ENCODE measurements around the gene ORC4. TPM values are rescaled to one million over a fixed set of nuclear protein-coding genes. Genes with fewer than 3 reads are reported as not detected.

The ORC4 gene
- polyA plus RNA-seq, 3 donors, result 30.2 to 34.0 (median 33.1) TPM

DNA sequence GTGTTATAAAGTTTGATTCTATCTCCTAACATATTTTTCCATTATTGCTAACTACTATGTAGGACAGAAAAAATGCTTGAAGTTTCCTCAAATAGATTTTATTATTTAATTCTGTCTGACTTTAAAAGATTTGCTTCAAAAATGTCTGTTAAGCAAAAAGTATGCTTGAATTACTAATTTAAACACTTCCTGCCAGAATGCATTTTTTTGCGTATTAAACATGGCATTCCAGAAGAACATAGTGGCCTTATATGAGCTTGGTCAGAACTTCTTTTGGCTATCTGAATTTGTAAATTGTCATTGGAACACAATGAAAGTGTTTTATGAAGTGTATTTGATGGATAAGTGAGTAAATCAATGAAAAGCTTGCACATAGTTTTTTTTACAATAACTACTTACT, 38.1 kb upstream of the ORC4 start:
- no peak overlapping the region for H3K27ac ChIP-seq (ENCODE audit: low read depth in 1 of 2, low read length in 2 of 2)
- TF ChIP-seq, protein P1, sequence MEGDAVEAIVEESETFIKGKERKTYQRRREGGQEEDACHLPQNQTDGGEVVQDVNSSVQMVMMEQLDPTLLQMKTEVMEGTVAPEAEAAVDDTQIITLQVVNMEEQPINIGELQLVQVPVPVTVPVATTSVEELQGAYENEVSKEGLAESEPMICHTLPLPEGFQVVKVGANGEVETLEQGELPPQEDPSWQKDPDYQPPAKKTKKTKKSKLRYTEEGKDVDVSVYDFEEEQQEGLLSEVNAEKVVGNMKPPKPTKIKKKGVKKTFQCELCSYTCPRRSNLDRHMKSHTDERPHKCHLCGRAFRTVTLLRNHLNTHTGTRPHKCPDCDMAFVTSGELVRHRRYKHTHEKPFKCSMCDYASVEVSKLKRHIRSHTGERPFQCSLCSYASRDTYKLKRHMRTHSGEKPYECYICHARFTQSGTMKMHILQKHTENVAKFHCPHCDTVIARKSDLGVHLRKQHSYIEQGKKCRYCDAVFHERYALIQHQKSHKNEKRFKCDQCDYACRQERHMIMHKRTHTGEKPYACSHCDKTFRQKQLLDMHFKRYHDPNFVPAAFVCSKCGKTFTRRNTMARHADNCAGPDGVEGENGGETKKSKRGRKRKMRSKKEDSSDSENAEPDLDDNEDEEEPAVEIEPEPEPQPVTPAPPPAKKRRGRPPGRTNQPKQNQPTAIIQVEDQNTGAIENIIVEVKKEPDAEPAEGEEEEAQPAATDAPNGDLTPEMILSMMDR (IDR thresholded peaks at IDR 0.05), result no peak
- H3K4me3 ChIP-seq (replicated peaks in 1 of 3; ENCODE audit: low read depth in 2 of 3, low read length in 3 of 3), result no peak overlapping the region
- Mint-ChIP-seq H3K9me3 (peaks cover 0 to 5% (median 1%) of the 10 kb centered on the region in 7 donors), H3K4me1 (no peaks in the 10 kb centered on the region), H3K27ac (no peak overlapping the region), H3K36me3 (peaks cover 7 to 19% of the 10 kb centered on the region in 2 donors), H3K27me3 (ENCODE audit: low read depth in 3 of 3) (no peaks in the 10 kb centered on the region), H3K4me3 (no peak overlapping the region)
- H3K4me2 ChIP-seq (replicated peaks; ENCODE audit: extremely low read depth, low read length, poor library complexity, severe bottlenecking), result no peak overlapping the region
- H3K79me2 ChIP-seq (ENCODE audit: insufficient read depth, low read length), result no peaks in the 10 kb centered on the region
- DNase-seq, result no peak
- no CpG with 5 or more reads among the region's 1 CpG for WGBS (ENCODE audit: insufficient coverage)
- H3K27me3 ChIP-seq (ENCODE audit: control insufficient read depth in 2 of 2, insufficient read depth in 2 of 2, low read length in 2 of 2), result no peaks in the 10 kb centered on the region
- no peaks in the 10 kb centered on the region for H4K20me1 ChIP-seq (ENCODE audit: insufficient read depth, low read length)
- no peaks in the 10 kb centered on the region for H3K4me1 ChIP-seq (ENCODE audit: control insufficient read depth in 1 of 2, insufficient read depth in 2 of 2, low read length in 2 of 2)
- no peak overlapping the region for H3K9ac ChIP-seq (ENCODE audit: insufficient read depth, low read length, poor library complexity, severe bottlenecking)
- no peaks in the 10 kb centered on the region for H3K36me3 ChIP-seq (replicated peaks in 1 of 2; ENCODE audit: control insufficient read depth in 1 of 2, insufficient read depth in 2 of 2, low read length in 2 of 2)
- H2AFZ ChIP-seq (ENCODE audit: insufficient read depth, low read depth, low read length, poor library complexity, severe bottlenecking), result no peak overlapping the region
- intact Hi-C loops (cut with micrococcal nuclease), result no loop called here
- peaks cover 0 to 2% of the 10 kb centered on the region in 2 donors for H3K9me3 ChIP-seq (replicated peaks in 1 of 2; ENCODE audit: control insufficient read depth in 1 of 2, insufficient read depth in 1 of 2, low read length in 2 of 2)

DNA sequence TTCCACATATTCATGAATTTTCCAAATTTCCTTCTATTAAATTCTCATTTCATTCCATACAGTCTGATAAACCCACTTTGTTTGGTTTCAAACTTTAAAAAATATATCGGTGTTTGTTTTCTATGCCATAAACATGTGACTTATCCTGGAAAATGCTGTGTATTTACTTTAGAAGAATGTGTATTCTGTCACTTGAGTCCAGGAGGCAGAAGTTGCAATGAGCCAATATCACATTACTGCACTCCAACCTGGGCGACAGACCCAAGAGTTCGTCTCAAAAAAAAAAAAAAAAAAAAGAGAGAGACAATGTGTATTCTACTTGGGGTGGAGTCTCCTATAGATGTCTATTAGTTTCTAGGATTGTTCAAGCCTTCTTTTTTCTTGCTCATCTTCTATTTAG, 32.1 kb upstream of the ORC4 start:
- Histone ChIP-seq H3K4me1 (ENCODE audit: control insufficient read depth in 1 of 2, insufficient read depth in 2 of 2, low read length in 2 of 2) (no peaks in the 10 kb centered on the region), H2AFZ (ENCODE audit: insufficient read depth, low read depth, low read length, poor library complexity, severe bottlenecking) (no peak overlapping the region), H3K27ac (ENCODE audit: low read depth in 1 of 2, low read length in 2 of 2) (no peak overlapping the region), H3K79me2 (ENCODE audit: insufficient read depth, low read length) (peaks cover 8% of the 10 kb centered on the region), H3K4me3 (replicated peaks in 1 of 3; ENCODE audit: low read depth in 2 of 3, low read length in 3 of 3) (no peak overlapping the region), H3K9me3 (replicated peaks in 1 of 2; ENCODE audit: control insufficient read depth in 1 of 2, insufficient read depth in 1 of 2, low read length in 2 of 2) (peaks cover 0 to 2% of the 10 kb centered on the region in 2 donors), H3K4me2 (replicated peaks; ENCODE audit: extremely low read depth, low read length, poor library complexity, severe bottlenecking) (no peak overlapping the region), H4K20me1 (ENCODE audit: insufficient read depth, low read length) (no peaks in the 10 kb centered on the region), H3K36me3 (replicated peaks in 1 of 2; ENCODE audit: control insufficient read depth in 1 of 2, insufficient read depth in 2 of 2, low read length in 2 of 2) (no peaks in the 10 kb centered on the region), H3K27me3 (ENCODE audit: control insufficient read depth in 2 of 2, insufficient read depth in 2 of 2, low read length in 2 of 2) (no peaks in the 10 kb centered on the region), H3K9ac (ENCODE audit: insufficient read depth, low read length, poor library complexity, severe bottlenecking) (no peak overlapping the region)
- Mint-ChIP-seq H3K4me1 (peaks cover 2% of the 10 kb centered on the region), H3K36me3 (peaks cover 5 to 15% of the 10 kb centered on the region in 2 donors), H3K27me3 (ENCODE audit: low read depth in 3 of 3) (peaks cover 0 to 2% (median 2%) of the 10 kb centered on the region in 3 donors), H3K4me3 (no peak overlapping the region), H3K27ac (no peak overlapping the region), H3K9me3 (peaks cover 0 to 5% (median 0%) of the 10 kb centered on the region in 7 donors)
- TF ChIP-seq, protein P1 (IDR thresholded peaks at IDR 0.05), result no peak
- intact Hi-C loops (cut with micrococcal nuclease), result no loop called here
- WGBS (ENCODE audit: insufficient coverage), result no CpG with 5 or more reads among the region's 3 CpGs
- DNase-seq, result no peak

Data from CD14-positive monocyte (primary cell).